ENCODE measurements around the gene SPAG6.

SPAG6 gene

DNA sequence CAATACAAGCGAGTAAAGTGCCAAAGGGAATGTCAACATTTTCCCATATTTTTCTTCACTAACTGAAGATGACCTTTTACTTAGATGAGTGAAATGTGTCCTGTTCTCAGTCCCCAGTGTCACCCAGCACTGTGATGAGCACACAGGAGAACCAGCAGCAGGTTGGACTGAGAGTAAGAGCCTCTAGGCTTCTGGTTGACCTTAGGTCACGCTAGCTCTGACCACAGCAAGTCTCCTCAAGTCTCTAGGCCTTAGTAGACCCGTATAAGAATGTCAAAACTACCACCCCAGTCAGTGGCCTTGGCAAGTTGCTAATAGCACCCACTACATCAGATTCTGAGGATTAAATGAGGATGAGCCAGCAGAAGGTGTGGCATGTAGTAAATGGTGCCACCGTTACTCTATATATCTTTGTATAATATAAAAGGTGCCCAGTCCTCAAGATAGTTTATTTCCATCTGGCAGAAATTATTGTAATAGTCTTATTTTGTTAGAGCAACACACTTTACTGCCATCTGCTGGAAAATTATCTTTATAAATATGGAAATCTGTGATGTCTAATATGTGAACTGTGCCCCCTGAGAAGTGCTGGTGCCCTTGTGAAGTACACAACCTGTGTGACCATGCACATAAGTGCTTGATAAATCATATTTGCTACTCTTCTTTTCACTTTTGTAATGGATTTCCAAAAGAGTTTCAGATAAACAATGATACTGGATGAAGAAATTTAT lies 75.7 kb downstream of the SPAG6 start:
- H3K4me3 ChIP-seq (ENCODE audit: low read depth, low read length), result no peak overlapping the region
- no peak for DNase-seq (ENCODE audit: low read depth)

DNA sequence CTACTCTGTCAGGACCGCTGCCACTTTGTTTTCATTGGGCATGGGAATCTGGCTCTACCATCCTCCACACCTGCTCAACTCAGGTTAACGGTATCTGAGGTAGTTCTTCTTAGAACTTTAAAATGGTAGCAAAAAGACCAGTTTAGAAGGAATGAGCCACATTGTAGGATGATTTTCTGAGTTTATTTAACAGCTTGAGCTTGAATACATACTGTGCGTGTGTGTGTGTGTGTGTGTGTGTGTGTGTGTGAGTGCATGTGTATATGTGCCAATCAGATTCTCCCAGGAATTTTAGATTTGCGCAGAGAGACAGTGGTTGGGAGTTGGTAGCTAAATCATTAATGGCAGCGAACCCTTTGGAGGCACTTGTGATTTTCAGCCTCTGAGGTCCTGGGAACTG lies 81.4 kb downstream of the SPAG6 start:
- no peak overlapping the region for H3K4me3 ChIP-seq (ENCODE audit: low read depth, low read length)
- no peak for DNase-seq (ENCODE audit: low read depth)

DNA sequence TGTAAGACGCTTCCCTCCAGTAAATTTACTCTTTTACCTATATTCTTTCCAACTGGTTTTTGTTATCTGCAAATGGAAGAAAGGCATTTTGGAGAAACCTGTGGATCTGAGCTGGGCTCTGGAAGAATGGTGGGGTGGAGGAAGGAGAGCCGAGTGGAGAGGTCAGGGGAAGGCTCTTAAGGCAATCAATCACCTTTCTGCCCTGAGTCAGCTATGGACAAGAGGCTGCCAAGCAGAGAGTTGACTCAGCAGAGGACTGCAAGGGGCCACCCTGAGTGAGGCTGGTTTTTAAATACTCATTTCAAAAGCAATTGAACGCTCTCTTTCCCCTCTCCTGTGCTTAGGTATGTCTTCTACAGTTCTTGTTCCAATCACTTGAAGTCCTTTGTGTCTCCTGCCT lies 81.8 kb downstream of the SPAG6 start:
- H3K4me3 ChIP-seq (ENCODE audit: low read depth, low read length), result no peak overlapping the region
- DNase-seq (ENCODE audit: low read depth), result peak; percentile 55

DNA sequence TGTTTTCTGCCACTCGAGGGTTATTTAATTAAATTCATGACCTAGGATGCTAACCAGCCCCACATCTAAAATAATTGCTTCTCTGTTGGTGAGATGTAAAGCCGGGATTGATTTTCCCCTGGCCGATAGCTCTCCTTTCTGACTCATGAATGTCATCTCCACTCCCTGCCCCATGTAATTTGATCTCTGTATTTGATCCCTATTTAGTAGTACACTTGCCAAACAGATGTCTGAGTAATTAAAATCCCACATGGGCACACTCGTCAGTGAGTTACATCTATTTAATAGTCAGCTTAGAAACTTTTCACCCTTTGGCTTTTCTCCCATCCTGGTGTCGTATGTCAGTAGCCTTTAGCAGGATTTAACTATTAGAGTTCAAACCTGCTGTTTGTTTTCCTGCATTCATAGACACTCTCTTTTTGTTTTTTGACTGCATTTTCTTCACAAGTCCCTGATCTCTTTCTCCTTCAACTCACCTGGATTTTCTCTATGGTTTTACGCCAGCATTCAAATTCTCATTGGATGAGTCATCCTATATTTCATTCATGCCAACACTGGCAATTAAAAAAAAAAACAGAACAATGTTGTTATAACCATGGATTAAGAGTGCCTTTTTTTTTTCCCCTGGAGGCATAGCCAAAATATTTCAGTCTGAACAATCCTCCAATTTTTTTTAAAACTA lies 82.7 kb downstream of the SPAG6 start:
- H3K4me3 ChIP-seq (ENCODE audit: low read depth, low read length), result no peak overlapping the region
- peak; percentile 90 for DNase-seq (ENCODE audit: low read depth)

DNA sequence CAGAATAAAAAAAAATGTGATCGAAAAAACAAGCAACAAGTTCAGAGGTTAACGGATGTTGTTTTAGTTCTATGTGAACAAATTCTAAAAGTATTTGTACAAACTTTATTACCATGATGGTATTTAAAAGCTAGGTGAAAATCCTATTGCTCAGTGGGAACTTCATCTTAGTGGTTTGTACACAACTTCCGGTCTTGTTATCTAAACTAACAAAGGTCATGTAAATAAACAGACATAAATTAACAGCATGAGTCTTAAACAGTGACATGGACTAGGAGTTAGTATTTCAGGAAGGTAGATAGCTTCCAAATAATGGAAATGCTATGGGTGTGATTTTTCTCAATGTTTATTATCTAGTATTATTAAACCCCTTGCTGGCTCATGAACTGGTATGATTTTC lies 83.8 kb downstream of the SPAG6 start:
- H3K4me3 ChIP-seq (ENCODE audit: low read depth, low read length), result no peak overlapping the region
- DNase-seq (ENCODE audit: low read depth), result no peak

DNA sequence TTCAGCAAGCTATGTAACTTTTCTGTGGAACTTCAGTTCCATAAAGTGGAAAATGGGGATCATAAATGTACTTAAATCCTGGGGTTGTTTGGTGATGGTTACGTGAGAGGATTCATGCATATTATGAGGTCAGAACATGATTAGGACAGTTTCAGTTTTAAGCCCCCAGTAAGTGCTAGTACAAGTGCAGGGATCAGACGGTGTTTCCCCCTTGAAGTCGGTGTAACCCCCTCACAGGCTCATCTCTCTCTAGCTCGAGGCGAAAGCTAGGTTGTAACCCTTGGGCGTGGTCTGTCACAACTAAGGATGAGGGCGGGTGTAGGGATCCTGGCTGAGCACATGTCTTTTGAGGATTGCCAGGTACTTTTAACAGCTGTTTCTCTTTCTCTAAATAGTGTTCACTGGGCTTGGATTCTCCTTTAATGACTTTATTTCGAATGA lies 84.7 kb downstream of the SPAG6 start:
- DNase-seq (ENCODE audit: low read depth), result no peak
- H3K4me3 ChIP-seq (ENCODE audit: low read depth, low read length), result no peak overlapping the region

DNA sequence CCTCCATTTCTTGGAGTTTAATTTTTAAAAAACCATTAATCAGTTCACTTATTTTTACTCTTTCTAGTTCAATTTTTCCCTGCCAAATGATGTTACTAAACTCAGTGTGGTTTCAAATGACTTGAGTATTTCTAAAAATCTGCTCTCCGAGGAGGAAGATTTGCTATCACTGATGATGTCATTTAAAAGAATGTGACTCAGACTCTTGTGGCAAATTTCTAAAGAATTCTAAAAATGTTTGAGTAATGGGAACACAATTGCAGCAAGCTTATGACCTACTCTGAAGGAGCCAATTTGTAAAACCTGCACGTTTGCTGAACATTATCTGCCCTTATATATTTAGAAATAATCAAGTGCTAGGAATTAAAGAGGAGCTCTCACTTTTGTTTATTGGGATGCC lies 88.6 kb downstream of the SPAG6 start:
- peak; percentile 82 for DNase-seq (ENCODE audit: low read depth)
- H3K4me3 ChIP-seq (ENCODE audit: low read depth, low read length), result no peak overlapping the region

DNA sequence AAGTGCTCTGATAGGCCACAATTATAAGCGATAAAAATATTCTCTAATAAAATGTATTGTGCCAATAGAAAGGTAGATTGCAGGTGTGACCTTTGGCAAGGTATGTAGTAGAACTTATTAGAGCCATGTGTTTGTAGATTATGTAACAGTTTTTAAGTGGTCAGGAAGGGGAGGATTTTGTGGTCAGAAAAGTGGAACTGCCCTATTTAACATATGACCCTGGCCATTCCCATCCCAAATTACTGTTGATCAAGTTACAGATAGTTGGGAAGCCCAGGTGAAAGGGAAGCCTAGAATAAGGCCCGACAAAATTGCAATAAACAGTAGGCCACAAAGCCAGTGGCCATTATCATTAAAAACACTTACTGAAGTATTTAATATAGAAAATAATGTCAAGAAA lies 89.2 kb downstream of the SPAG6 start:
- H3K4me3 ChIP-seq (ENCODE audit: low read depth, low read length), result no peak overlapping the region
- DNase-seq (ENCODE audit: low read depth), result no peak

DNA sequence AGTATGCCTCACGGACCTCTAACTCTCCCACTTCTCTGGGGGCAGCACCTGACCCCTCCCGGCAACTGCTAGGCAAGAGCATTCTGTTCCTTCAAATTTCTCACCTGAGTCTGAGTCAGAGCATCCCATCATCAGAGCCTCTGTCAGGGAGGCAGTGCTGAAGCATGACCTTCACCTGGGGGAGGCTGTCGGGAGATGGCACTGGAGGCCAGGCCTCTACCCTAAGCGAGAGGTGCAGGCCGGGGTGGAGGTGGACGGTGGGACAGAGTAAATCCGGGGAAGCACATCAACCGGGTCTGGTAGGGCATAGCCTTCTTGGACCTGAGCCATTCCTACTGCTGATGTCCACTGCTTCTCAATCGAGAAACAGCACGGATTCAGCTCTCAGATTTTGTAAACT lies 90.4 kb downstream of the SPAG6 start:
- no peak for DNase-seq (ENCODE audit: low read depth)
- H3K4me3 ChIP-seq (ENCODE audit: low read depth, low read length), result no peak overlapping the region

DNA sequence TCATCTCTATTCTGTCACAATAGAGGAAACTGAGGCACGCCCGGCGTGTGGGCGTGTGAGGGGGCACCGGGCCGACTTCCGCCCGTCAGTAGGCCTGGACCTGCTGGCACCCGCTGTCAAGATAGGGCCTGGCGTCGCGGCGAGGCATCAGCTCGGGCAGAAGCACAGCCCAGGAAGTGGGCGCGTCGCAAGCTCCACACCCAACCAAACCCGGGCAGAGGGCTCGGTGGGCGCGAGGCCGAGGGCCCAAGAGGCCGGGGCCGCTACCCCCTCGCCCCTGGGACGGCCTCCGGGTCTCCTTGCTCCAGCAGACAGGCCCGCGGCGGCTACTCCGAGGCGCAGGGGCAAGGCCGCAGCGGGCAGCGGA lies 91.2 kb downstream of the SPAG6 start:
- peak overlapping the region; percentile 62 for H3K4me3 ChIP-seq (ENCODE audit: low read depth, low read length)
- no peak for DNase-seq (ENCODE audit: low read depth)

DNA sequence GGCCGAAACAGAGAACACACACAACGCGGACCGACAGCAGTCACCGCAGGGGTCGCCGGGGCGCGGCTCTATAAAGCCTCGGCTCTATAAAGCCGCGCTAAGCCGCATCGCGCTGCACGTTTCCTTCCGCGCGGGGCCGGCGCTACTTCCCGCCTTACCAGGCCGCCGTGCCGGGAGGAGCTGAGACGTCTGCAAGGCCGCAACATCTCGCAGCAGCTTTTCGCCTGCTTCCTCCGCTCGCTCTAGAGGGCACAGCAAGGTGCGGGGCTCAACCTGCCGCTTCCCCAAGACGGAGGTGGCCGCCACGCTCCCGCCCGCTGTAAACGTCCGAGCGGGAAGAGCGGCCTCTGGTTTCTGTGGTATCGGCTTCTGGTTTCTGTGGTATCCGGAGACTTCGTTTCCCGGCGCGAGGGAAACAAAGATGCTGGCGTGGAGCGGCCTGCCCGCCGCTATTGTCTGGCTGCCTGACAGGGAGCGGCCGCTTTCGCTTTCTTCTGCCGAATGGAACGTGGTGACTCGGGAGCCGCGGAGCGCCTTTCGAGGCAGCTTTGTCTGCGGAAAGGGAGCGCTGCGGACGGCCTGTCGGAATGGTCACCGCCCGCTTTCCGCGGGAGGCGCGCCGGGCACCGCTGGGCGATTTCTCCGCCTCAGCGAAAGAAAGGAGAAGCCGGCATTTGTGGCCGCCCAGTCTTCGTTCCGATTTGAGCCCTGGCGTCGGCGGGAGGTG lies 91.8 kb downstream of the SPAG6 start:
- H3K4me3 ChIP-seq (ENCODE audit: low read depth, low read length), result peak overlapping the region; percentile 62
- DNase-seq (ENCODE audit: low read depth), result peak; percentile 69

DNA sequence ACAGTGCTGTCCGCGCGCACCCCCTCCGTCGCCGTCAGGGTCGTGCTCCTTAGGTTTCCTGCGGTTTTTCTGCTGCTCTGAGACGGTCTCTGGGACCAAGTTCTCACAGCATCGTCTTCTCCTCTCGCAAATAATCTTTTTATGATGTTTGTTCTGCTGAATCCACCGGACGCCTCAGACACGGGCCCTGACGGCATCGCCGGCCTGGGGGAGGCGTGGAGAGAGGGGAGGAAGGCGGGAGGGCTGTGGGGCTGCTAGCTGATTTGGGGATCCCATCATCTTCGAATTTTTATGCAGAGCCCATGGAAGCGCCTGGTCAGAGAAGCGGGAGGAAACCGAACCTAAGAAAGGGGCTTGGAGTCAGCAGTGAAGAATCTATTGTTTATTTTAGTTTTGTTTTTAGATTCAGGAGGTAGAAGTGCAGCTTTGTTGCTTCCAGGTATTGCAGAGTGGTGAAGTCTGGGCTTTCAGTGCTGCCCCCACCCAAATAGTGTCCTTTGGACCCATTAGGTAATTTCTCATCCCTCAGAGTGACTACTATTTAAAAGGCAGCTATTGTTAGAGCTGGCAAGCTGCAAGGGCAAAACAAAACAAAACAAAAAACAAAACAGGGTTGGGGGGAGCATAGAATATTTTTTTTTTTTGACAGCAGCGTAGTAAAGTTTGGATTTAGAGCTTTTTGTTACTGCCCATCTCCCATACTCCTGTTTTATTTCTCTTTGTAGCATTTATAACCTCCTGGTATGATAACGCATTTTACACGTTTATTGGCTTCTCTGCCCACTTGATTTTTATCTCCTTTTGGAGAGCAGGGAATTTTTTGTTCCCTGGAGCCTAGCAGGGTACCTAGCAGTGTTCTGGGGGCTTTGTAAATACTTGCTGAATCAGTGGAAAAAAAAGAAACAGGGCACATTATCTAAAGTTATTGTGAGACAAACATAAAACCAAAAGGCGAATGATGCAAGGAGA lies 92.6 kb downstream of the SPAG6 start:
- H3K4me3 ChIP-seq (ENCODE audit: low read depth, low read length), result peak overlapping the region; percentile 62
- no peak for DNase-seq (ENCODE audit: low read depth)

DNA sequence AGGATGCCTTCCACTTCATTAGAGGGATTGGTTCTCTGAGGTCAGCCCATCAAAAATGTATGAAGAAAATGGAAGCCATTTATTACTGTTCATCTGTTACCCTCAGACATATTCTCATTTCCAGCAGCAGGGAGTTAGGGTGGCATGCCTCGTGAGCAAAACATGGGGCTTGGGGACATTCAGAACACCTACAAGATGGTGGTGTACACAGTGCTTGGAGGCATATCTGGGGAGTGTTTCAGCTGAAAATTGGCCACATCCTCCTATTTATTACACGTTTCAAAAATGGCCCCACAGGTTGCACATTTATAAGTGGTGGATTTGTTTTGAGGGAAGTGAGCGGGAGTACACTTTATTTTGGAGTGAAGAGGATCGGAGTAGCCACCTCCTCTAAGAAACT lies 93.4 kb downstream of the SPAG6 start:
- H3K4me3 ChIP-seq (ENCODE audit: low read depth, low read length), result no peak overlapping the region

DNA sequence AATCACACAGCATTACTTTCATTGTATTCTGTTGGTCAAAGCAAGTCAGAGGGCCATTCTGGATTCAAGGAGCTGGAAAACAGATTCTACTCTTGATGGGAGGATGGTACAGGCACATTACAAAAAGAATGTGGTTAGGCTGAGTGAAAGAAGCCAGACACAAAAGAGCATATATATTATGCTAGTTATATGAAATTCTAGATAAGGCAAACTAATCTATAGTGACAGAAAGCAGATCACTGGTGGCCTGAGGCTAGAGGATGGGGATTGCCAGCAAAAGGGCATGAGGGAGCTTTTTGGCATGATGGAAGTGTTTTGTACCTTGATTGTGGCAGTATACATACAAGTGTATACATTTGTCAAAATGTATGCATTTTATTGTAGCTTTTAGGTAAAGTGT lies 96.8 kb downstream of the SPAG6 start:
- no peak overlapping the region for H3K4me3 ChIP-seq (ENCODE audit: low read depth, low read length)

More for the DNA sequence above, 93.4 kb downstream of the SPAG6 start:
- no peak for DNase-seq (ENCODE audit: low read depth)

DNA sequence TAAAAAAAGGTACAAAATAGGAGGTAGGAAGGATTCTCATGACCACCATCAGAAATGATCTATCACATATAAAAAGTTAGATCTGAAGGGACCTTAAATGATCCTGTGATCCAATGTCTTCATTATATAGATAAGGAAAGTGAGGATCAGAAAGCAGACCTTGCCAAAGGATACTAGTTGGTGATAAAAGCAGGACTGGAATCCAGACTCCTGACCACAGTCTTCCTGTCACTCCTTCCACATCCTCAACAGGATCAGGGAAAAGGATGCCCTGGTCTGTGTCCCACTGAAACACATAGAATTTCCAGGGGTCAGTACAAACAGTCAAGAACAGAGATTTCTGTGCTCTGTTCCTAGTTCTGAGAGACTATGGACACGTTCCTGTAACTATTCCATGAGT lies 97.2 kb downstream of the SPAG6 start:
- DNase-seq (ENCODE audit: low read depth), result no peak

More for the DNA sequence above, 96.8 kb downstream of the SPAG6 start:
- DNase-seq (ENCODE audit: low read depth), result no peak

DNA sequence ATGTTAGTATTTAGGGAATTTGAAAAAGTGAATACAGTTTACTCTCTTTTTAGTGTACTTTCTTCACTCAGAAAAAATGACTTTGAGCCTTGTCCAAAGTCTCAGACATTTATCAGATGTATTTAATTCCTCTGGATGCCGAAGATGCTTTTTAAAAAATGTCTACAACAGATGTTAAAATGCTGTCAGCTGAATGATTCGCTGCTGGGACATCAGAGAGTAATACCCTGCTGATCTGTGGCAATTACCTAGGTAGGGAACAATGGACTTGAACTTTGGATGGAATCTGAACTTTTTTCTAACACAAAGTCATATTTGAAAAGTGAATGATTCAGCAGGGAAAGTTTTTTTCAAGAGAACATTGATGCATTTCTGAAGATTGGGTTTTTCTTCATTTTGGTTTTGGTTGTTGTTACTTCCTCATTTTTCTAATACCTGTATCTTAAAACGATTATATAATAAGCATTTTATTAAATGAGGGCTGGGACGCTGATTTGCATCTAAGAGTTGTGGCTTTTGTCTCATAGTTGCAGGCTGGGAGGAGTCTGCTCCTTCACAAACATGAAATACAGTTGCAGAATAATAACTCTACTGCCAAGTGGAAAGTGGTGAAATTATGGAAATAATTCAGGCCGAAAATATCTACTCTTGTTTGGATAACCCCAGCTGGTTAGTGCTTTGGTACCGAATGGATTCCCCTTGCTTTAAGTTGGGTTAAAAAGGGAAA lies 98.0 kb downstream of the SPAG6 start:
- DNase-seq (ENCODE audit: low read depth), result no peak
- no peak overlapping the region for H3K4me3 ChIP-seq (ENCODE audit: low read depth, low read length)

More for the DNA sequence above, 97.2 kb downstream of the SPAG6 start:
- H3K4me3 ChIP-seq (ENCODE audit: low read depth, low read length), result no peak overlapping the region

DNA sequence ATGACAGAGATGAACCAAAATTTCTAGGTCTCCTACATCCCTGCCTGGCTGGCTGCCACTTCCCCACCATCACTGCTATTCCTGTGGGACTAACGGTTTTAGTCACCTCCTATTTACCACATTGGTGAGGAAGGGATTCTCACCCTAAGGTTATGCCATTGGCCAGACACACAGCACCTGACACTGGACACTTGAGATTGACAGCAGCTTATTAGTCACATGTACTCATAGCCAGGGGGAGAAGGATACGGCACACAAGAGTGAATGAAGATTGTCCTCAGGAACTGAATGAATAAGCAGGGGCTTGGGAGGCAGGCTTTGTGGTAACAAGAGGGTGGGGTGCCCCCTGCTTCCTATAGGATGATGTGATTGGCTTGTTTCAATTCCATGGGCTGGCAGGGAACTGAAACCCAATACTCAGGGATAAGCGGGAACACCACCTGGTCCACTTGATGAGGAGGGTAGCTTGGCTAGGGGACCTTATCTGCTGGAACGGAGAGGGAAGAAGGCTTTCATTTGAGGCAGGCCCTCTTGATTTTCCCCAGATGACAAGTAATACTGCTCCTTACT lies 99.0 kb downstream of the SPAG6 start:
- no peak for DNase-seq (ENCODE audit: low read depth)
- H3K4me3 ChIP-seq (ENCODE audit: low read depth, low read length), result no peak overlapping the region

DNA sequence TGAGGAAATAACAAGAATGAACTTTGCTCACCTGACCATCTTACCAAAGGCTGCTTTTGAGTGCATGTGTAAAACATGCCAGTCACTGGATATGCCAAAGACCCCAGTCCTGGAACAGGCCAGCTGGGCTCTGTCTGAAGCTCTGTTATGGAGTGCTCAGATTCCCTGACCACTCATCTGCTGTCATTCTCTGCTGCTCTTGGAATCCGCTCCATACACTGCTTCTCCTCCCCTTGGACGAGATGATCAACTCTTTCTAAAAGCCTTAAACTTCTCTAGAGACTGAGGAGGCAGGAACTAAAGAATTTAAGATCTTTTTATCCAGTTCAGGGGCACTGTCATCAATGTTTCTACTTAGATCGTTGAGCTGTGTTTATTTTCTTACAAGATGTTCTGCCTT lies 100.2 kb downstream of the SPAG6 start:
- no peak for DNase-seq (ENCODE audit: low read depth)
- H3K4me3 ChIP-seq (ENCODE audit: low read depth, low read length), result no peak overlapping the region

DNA sequence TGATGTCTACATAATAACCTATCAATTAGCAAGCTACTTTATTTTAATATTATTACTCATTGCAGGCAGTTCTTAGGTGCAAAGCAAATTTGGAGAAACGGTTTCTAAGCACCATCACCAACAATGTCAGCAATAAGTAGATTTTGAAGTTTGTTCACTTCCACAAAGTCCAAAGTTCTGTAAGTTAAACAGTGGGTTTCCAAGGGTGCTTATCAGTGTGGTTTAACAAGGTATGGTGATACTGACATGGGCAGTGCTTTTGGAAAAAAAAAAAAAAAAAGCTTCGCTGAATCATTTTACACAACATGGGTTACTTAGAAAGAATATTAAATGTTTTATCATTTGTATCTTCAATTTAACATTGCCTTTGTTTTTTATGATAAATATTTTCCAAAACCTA lies 101.8 kb downstream of the SPAG6 start:
- no peak for DNase-seq (ENCODE audit: low read depth)
- H3K4me3 ChIP-seq (ENCODE audit: low read depth, low read length), result no peak overlapping the region
